ENCODE data around the gene MCAM.

MCAM gene

DNA sequence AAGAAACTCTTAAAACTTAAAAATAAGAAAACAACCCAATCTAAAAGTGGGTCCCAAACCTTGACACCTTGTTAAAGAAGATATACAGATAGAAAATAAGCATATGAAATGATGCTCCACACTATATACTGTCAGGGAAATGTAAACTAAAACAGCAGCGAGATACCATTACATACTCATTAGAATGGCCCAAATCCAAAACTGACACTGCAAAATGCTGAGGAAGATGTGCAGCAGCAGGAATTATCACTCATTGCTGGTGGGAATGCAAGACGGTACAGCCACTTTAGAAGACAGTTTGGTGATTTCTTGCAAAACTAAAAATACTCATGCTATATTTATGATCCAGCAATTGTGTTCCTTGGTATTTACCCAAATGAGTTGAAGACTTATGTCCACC is 12.4 kb upstream of the MCAM start:
- no peak for DNase-seq

- no peak for DNase-seq
Measured at GRCh38 chr11:119324189-119324588, 7.3 kb upstream of the MCAM start.

GRCh38 chr11:119323532-119324033 is 6.7 kb upstream of the MCAM start:
- DNase-seq = peak; percentile 17

DNA sequence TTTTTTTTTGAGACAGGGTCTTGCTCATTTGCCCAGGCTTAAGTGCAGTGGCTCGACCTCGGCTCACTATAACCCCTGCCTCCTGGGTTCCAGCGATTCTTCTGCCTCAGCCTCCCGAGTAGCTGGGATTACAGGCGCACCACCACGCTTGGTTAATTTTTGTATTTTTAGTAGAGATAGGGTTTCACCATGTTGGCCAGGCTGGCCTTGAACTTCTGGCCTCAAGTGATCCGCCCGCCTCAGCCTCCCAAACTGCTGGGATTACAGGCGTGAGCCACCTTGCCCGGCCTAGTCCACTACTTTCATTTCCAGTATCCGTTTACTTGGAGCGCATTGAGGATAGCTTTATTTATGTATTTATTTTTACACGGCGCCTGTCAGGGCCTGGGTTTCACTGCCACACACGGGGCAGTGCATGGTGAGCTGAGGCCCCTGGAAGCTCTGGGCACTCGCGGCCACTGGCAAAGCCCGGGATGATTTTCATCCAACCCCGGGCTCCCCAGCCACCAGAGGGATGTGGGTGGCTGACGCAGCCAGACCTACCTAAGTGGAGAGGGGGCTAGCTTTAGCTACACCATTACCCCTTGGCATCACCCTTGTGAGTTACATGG is 6.1 kb upstream of the MCAM start:
- no peak for DNase-seq

GRCh38 chr11:119322360-119322739 is 5.4 kb upstream of the MCAM start:
- DNase-seq = no peak

DNA sequence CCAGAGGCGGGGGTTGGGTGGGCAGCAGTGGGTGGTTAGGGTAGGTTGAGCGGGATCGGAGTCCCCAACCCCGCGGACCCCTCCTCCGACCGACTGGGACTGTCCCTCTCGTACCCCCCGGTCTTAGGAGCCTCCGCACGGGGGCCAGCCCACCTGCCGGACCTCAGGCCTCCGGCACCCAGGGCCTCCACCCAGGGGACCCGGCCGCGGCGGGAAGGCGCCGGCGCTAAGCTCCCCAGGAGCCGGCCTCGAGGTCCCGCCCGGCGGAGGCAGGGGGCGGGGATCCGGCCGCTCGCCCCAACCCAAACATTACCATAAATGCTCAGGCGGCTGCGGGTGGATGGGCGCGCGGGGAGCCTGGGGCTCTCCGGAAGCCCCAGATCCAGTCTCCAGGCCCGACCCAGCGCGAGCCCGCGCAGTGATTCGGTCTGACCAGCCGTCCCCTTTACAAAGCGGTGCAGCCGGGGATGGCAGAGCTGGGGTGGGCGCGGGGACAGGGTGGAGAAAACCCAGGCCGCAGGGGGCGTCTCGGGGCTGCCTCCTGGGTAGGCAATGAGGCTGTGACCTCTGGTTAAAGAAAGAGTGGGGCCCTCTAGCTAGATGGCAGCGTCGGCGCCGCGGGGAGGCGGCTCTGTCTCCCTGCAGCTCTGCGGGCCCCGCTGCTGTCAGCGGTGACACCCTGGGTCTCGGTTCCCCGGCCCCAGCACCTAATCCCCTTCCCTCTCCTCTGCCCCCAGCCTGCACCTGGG is 4.0 kb upstream of the MCAM start:
- no peak for DNase-seq

- DNase-seq = no peak
Measured at GRCh38 chr11:119320240-119320775, 3.4 kb upstream of the MCAM start.

DNA sequence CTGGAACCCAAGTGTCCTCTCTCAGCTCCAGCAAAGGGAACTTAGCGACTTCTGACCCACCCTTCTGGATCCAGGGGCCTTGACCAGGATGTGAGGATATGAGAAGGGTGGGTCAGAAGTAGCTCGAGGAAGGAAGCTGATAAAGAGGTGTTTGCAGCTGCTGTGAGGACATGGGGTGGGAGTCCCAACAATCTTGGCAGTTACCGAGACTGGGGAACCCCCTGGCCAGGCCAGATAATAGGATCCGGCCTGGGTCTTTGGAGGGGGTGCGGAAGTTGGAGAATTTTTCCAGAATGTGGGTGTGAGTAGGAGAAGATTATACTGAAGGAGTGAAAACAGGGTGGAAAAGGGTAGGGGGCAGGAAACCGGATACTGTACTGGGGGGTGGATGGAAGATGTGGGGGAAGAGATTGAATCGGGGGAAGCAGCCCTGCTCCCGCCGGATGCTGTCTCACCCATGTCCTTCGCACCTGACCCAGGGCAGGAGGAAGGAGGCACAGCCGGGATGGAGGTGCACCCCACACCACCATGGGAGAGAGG is 2.8 kb upstream of the MCAM start:
- DNase-seq = no peak

- DNase-seq = no peak
Measured at GRCh38 chr11:119319136-119319699, 2.3 kb upstream of the MCAM start.

DNA sequence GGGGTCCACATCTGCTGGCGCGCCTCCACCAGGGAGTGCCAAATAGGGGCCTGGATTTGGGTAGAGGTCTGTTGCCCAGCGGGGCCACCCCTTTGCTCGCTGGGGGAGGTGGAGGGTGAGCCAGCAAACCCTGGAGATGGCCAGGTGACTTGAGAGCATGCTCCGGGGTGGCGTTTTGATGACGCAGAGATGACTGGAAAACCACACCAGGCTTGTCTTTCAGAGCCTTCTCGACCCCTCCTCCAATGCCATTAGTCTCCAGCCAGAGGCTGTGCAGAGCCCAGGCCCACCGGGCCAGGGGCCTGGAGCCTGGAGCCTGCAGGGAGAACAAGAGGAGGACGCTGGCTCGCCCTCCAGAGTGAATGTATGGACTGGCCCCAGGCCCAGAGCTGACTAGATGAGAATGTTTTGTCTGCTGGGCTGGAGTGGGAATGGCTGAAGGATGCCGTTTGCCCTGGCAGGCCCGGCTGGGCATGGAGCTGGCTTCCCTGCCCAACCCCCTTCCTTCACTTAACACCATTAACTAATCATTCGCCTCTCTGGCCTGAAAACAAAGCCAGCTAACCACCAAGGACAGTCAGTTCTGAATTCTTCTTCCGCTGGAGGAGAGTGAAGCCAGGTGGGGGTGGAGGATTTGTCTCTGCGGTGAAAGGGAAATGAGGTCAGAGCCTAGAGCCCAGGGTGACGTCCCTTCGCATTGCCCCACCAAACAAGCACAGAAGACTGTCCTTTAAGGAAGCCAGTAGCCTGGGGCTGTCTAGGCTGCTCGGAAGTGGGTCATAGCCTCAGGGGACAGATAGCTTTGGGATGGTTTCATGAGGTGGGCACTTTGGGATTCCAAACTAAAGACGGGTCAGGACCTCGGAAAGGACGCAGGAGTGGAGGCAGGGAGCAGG is 1.6 kb upstream of the MCAM start:
- no peak for DNase-seq

DNA sequence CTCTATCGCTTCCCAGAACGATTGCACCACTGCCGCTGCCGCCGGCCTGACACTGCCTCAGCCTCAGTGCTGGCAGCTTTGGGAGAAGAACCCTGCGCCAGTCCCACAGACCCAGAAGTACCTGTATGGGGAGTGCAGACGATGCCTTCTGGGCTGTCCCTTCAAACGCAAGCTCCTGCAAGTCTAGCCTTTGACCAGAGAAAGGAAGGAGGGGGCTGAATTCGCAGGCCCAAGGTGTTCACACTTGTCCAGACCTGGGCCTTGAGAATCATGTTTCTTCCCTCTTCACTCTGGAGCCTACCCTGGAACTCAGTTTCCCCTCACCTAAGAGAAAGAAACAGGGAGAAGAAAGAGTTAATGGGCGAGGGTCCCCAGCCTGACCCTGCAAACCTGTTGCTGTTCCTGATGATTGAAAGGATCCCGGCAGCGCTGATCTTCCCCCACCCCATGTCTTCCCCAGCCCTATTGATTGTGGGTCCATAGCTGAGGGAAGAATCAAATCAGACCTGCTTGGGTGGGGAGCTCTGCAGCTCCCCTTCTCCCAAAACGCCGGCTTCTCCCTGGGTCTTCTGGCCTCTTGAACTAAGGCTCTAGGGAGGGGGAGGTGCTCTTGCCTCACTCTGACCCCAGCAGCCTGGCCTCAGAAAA is 786 bp upstream of the MCAM start:
- DNase-seq = no peak

GRCh38 chr11:119316016-119316728 is 758 bp downstream of the MCAM start:
- peak; percentile 17 for DNase-seq

DNA sequence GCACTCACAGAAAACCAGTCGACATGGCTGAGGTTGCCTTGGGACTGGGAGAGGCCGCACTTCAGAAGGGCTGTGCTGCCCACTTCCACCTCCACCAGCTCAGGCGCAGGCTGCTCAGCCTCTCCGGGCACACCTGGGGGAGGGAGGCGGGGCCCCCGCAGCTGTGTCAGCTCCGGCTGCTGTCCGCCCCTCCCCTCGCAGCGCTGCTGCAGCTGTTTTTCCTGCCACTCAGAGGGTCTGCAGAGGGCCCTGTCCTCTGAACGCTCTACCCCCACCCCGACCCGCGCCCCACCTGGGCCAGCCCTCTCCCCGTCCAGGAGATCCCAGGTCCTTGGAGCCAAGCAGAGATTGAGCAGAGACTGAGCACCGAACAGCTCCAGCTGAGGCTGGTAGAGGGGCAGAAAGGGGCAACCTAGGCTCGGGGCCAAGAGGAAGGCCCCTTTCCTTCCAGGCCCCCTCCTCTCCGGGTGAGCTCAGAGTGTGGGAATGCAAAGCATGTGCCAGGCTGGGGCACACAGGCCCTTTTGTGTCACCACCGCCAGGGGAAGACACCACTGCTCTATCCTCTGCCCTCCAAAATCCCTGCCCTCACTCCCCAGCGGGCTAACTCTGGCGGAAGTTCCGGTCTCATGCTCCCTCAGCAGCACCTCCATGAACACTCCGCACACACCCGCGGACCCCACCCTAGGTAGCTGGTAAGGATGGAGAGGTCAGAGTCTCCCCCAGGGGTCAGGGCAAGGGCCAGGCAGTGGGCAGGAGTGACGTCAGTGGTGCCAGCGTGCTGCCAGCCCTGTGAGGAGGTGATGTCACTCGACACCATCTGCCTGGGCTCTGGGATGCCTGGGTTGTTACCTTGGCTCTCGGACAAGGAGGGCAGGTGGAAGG is 1.6 kb downstream of the MCAM start:
- DNase-seq = peak; percentile 72

DNA sequence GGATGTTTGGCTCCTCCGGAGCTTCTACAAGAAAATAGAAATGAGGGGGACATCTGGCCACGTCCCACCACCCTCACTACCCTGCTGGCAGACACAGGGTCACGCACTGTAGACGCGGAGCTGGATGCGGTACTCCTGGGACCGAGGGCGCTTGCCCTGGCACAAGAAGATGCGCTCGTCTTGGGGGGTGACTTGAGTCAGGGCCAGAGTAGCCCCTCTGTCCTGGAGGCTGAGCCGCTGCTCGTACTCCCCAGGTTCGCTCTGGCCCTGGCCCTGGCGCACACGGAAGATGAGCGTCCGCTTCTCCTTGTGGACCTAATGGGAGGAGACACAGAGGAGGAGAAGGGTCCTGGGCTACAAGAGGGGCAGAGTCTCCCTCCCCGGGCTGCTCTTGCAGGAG is 2.2 kb downstream of the MCAM start:
- no peak for DNase-seq

DNA sequence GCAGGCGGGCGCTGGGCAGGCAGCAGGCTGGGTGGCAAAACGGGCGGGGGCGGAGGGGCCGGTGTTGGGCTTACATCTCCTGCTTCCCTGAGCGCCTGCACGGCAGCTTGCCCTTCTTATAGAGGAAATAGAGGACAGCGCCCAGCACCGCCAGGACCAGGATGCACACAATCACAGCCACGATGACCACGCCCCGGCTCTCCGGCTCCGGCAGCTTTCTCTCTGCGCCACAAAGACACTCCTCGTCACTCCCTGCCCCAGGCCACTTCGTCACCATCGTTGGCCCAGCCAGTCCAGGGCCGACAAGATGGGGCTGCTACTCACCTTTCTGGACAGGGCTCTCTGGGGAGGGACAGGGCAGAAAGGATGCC is 6.3 kb downstream of the MCAM start:
- no peak for DNase-seq

DNA sequence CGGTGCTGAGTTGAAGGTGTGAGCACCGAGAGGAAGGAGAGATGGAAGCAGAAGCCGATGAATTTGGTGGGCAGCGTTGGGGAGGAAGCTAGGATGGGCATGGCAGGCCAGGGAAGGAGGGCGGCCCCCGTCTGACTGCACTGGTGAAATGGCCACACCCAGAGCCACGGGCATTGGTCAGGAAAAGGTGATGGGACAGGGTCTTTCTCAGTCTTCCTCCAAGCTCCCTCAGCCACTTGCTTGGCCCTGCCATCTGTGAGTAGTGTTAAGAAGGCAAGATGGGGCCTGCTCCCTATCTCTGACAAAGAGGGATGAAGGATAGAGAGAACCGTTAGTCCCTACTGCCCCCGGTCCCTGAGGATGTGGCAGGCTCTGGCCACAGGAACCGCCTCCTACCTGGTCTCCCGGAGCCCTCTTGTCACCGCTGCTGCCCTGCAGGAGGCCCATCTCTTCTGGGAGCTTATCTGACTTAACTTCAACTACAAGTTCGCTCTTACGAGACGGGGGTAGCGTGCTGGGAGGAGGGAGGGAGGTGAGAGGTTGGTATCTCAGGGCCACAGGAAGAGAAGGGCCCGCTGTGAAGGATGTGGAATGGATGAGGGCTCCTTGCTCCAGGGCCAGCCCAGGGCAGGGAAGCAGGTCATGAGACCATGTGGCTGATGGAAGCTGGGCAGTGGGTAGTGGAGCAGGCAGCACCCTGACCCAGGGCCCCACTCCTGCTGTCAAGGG is 6.8 kb downstream of the MCAM start:
- no peak for DNase-seq

- DNase-seq = no peak
Measured at GRCh38 chr11:119309411-119309810, 7.5 kb downstream of the MCAM start.

GRCh38 chr11:119307974-119308373 is 9.0 kb downstream of the MCAM start:
- no peak for DNase-seq

DNA sequence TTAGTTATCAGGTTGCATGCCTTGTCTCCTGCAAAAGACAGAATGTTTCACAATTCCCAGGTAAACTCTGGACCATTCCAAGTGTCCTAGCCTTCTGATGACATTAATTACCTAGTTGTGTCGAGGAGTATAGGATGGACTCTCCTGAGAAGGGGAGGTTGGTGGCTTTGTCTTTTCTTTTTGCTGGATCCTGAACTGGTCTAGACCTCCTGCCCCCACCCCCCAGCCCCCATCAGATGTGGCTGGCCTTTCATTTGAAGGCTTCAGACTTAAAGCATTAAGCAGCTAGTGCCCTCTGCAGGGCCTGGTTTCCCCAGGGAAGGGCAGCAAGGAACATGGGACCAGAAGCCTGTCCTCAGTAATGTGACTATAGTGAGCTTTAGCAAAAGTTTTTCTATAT is 9.7 kb downstream of the MCAM start:
- DNase-seq = no peak

DNA sequence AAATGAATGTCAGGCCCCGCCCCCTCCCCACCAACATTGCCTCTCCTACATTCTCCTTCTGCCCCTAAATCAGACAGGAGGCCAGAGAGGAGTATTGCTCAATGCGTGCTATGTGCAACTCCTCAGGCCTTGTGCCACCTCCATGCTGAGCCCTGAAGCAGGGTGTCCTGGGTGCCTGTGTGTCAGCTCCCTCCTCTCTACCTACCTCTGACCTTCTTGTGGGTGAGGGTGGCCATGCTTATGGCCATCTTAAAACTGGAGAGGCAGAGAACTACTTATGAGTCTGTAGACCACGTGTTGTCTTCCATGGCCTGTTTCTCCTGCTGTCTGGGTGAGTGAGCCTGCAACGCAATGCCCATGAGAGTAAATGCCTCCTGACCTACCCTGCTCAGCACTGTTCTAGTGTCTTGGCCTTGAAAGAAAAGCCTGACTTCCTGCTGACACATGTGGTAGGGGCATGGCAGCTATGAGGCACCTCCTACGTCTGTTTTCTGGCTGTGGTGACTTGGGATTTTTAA is 10.5 kb downstream of the MCAM start:
- no peak for DNase-seq
